ENCODE measurements around the gene LARGE1. TPM values are rescaled to one million over a fixed set of nuclear protein-coding genes. Genes with fewer than 3 reads are reported as not detected.

Gene LARGE1
- total and polyA plus RNA-seq, 9 of the 15 experiments (the other 6 are each of a cell fraction or from before 2014, with no cell fraction given) = 0.01 to 0.66 (median 0.14) TPM; not detected in 2

- TF ChIP-seq GMEB1 (CRISPR knock-in tag; IDR thresholded peaks at IDR 0.05) (no peak), NR2C1 (IDR thresholded peaks at IDR 0.05) (no peak), NR2C1 (tag; IDR thresholded peaks at IDR 0.05) (no peak), ATF2 (CRISPR knock-in tag; IDR thresholded peaks at IDR 0.05) (no peak), DNMT1 (IDR thresholded peaks at IDR 0.05) (no peak)
Measured at GRCh38 chr22:33920197-33920540, at the start of gene LARGE1 (continued).

- H3K9me1 ChIP-seq (ENCODE audit: control insufficient read depth, insufficient read depth, low read length) = no peaks in the 10 kb centered on the region
- no peaks in the 10 kb centered on the region for H3K4me1 ChIP-seq (replicated peaks in 1 of 2; ENCODE audit: control insufficient read depth in 2 of 2, insufficient read depth in 2 of 2, low read length in 2 of 2)
- no peak overlapping the region for H3K27ac ChIP-seq (ENCODE audit: extremely low read depth, low read depth, low read length)
- no TSS peak for BruUV-seq (replicated peaks)
- ChIA-PET CTCF (ENCODE audit: low intra/inter-chr PET ratio) (no interaction called here), POLR2A (no interaction called here)
- TF ChIP-seq ZNF780A (CRISPR knock-in tag; IDR thresholded peaks at IDR 0.05) = no peak
- no peak overlapping the region for H3K4me3 ChIP-seq
- in situ Hi-C loops (cut with MboI) (no loop called here), intact Hi-C loops (cut with micrococcal nuclease) (no loop called here)
- DNase-seq (ENCODE audit: extremely low read depth in 1 of 4, low spot score in 3 of 4) (no peak), ATAC-seq (no peak), FAIRE-seq (no peak)
- no peak overlapping the region for H3K4me2 ChIP-seq (ENCODE audit: insufficient read depth, low read length)
- H3K36me3 ChIP-seq (ENCODE audit: control insufficient read depth, insufficient read depth, low read length) = no peaks in the 10 kb centered on the region
- no peaks in the 10 kb centered on the region for H3K79me2 ChIP-seq (ENCODE audit: control insufficient read depth, insufficient read depth, low read length)
- H3K9me3 ChIP-seq (replicated peaks; ENCODE audit: control insufficient read depth, insufficient read depth, low read depth, low read length) = no peaks in the 10 kb centered on the region
- no peaks in the 10 kb centered on the region for H3K27me3 ChIP-seq (ENCODE audit: control insufficient read depth in 2 of 2, insufficient read depth in 2 of 2, low read length in 2 of 2)
- no peaks in the 10 kb centered on the region for H4K20me1 ChIP-seq (replicated peaks; ENCODE audit: control insufficient read depth, insufficient read depth, low read length)
- H2AFZ ChIP-seq (ENCODE audit: low read depth, low read length) = no peak overlapping the region
- no peak overlapping the region for H3K9ac ChIP-seq (ENCODE audit: insufficient read depth in 1 of 2, low read depth in 2 of 2, low read length in 2 of 2)
Measured at GRCh38 chr22:33969045-33969444, 48.8 kb upstream of the LARGE1 start.

All from K562 (cell line).